A549 (cell line): ENCODE measurements around the gene CPZ.

Source experiments
- CTCF ChIP-seq: fragments of >200 bp; sonication (Bioruptor Twin); formaldehyde crosslinking; IDR thresholded peaks from 3 replicates; pipeline ENCODE4 v1.5.1; 2016
- EP300 ChIP-seq, 2 experiments: fragments of >200 bp; sonication (Bioruptor Twin); formaldehyde crosslinking; IDR thresholded peaks; 2 replicates in 1 of 2; 3 replicates in 1 of 2; pipeline ENCODE4 v1.6.1; 2016 to 2017
- POLR2A ChIP-seq: IDR thresholded peaks from 2 replicates; pipeline ENCODE4 v1.6.1; 2012; ENCODE audit warnings: mild to moderate bottlenecking, low read length

GRCh38 chr4:8643986-8644385 is 51.4 kb downstream of the CPZ start:
- TF ChIP-seq EP300 (IDR thresholded peaks at IDR 0.05) (no peak), CTCF (no peak), POLR2A (no peak)
